Progenitor cell of endocrine pancreas (in vitro differentiated cells): ENCODE data around the gene USH1G. TPM values are rescaled to one million over a fixed set of nuclear protein-coding genes. Genes with fewer than 3 reads are reported as not detected.
A peak's percentile ranks its signal among the peaks of the same experiment; 100 is the strongest.

Source experiments
- DNase-seq: peaks from one replicate; pipeline ENCODE4 v3.0.0; 2021; ENCODE audit warnings: low spot score; ENCODE audit not compliant: unreplicated experiment
- H3K27ac Mint-ChIP-seq: 2 replicates; pipeline ENCODE4 v1.8.0; 2021; ENCODE audit warnings: mild to moderate bottlenecking, moderate library complexity, mixed read lengths
- H3K27me3 Mint-ChIP-seq: 2 replicates; pipeline ENCODE4 v1.8.0; 2021; ENCODE audit warnings: mixed read lengths
- H3K36me3 Mint-ChIP-seq: 2 replicates; pipeline ENCODE4 v1.8.0; 2022; ENCODE audit warnings: mixed read lengths; ENCODE audit not compliant: insufficient read depth
- H3K4me1 Mint-ChIP-seq: 2 replicates; pipeline ENCODE4 v1.8.0; 2021; ENCODE audit warnings: low read depth, mixed read lengths
- H3K4me3 Mint-ChIP-seq: 2 replicates; pipeline ENCODE4 v1.8.0; 2021; ENCODE audit warnings: low read depth, mild to moderate bottlenecking, moderate library complexity, mixed read lengths
- H3K9me3 Mint-ChIP-seq: 2 replicates; pipeline ENCODE4 v1.8.0; 2021; ENCODE audit warnings: low read depth, mixed read lengths
- total RNA-seq: library from RNA; stranded (reverse); gene quantifications from 2 replicates; pipeline ENCODE4 v1.2.1, GENCODE V29; 2021
- TF ChIP-seq, protein P1 (sequence below): fragments of 200-600 bp; sonication (generic); IDR thresholded peaks from one replicate; pipeline ENCODE4 v1.5.0; 2021; ENCODE audit warnings: antibody characterized with exemption, mild to moderate bottlenecking; ENCODE audit not compliant: unreplicated experiment

USH1G gene
- total RNA-seq, 1 donor from 2014 or later: 0.19 TPM

DNA sequence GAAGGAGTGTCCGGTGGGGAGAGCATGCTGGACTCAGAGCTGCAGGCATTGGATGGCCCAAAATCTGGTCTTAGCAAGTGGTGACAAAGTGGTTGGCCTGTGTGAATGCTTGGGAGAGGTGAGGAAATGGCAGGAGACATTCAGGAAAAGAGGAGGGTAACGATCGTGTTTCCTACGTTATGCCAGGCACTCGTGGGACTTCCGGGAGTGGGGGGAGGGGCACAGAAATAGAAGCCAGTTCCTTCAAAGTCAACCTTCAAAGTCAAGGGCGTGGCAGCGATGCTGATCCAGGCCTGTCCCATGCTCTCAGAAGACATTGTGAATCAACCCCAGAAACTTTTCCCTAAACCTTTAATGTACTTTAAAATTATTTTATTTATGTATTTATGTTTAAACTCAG lies 16.5 kb upstream of the USH1G start:
- no peak for DNase-seq
- no peaks in the 10 kb centered on the region for H3K36me3 Mint-ChIP-seq
- no peak overlapping the region for H3K4me3 Mint-ChIP-seq
- H3K27me3 Mint-ChIP-seq: peaks cover 69% of the 10 kb centered on the region
- no peaks in the 10 kb centered on the region for H3K4me1 Mint-ChIP-seq
- no peak overlapping the region for H3K27ac Mint-ChIP-seq
- TF ChIP-seq, protein P1, sequence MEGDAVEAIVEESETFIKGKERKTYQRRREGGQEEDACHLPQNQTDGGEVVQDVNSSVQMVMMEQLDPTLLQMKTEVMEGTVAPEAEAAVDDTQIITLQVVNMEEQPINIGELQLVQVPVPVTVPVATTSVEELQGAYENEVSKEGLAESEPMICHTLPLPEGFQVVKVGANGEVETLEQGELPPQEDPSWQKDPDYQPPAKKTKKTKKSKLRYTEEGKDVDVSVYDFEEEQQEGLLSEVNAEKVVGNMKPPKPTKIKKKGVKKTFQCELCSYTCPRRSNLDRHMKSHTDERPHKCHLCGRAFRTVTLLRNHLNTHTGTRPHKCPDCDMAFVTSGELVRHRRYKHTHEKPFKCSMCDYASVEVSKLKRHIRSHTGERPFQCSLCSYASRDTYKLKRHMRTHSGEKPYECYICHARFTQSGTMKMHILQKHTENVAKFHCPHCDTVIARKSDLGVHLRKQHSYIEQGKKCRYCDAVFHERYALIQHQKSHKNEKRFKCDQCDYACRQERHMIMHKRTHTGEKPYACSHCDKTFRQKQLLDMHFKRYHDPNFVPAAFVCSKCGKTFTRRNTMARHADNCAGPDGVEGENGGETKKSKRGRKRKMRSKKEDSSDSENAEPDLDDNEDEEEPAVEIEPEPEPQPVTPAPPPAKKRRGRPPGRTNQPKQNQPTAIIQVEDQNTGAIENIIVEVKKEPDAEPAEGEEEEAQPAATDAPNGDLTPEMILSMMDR: no peak
- H3K9me3 Mint-ChIP-seq: no peaks in the 10 kb centered on the region

DNA sequence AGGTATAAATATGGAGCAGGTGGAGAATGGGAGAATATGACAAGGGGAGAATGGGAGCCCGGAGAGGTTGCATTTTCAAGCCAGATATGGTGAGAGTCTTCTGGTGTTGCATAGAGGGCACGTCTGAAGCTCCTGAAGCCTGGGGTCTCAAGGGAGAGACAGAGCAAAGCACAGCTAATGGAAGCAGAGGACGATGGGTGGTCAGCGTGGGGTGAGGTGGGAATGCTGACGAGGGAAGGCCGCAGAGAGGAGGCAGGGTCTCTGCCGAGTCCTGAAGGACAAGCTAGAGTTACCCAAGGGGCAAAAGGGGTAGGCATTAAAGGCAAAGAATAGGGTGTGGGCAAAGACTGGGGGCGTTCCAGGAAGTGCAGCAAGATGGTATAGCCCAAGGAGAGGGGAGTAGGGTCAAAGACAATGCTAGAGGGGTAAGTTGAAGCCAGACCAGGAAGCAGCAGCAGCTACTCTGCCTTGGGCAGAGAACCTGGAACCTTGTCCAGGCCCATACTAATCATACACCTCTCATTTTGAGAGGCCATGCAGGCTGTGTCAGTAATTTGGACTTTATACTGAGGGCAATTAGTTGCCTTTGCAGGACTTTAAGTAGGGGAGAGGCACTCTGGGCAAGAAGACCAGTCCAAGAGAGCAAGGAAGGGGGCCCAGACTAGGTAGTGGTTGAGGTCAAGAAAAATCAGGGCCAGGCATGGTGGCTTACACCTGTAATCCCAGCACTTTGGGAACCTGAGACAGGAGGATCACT lies 15.3 kb upstream of the USH1G start:
- no peaks in the 10 kb centered on the region for H3K4me1 Mint-ChIP-seq
- H3K36me3 Mint-ChIP-seq: no peaks in the 10 kb centered on the region
- H3K4me3 Mint-ChIP-seq: no peak overlapping the region
- DNase-seq: no peak
- TF ChIP-seq, protein P1: no peak
- peaks cover 64% of the 10 kb centered on the region for H3K27me3 Mint-ChIP-seq
- H3K9me3 Mint-ChIP-seq: no peaks in the 10 kb centered on the region
- H3K27ac Mint-ChIP-seq: no peak overlapping the region

DNA sequence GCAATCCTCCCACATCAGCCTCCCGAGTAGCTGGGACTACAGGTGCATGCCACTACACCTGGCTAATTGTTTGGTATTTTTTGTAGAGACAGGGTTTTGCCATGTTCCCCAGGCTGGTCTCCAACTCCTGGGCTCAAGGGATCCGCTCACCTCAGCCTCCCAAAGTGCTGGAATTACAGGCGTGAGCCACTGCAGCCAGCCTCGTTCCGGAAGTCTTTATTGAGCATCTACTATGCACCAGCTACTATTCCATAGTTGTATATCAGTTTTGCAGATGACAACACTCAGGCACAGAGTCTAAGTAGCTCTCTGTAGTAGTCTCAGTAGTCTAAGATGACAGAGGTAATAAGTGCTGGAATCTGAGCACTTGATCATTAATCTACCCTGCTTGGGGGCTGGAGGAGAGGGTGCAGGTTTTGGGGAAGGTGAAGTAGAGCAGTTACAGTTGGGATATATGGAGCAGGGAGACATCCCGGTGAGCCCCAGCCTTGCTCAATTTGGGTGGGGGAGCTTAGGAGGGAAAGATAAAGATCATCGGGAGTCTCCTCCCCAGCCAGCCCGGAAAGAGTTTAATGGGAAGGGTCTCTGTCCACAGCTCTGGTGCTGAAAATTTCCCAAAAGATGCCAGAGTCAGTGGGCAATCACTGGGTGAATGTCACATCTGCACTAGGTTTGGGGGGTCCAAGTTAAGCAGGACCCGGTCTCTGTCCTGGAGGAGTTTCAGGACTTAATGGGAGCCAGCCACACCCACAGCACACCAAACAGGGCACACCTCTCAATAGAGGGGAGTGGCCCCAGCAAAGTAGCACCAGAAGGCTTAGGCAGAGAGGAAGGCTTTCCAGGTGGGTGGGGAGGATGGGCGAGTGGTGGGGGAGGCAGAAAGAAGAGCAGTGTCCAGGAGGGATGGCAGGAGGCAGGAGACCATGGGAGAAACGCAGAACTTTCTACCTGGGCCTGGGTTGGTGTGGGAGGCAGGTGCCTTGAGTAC lies 14.3 kb upstream of the USH1G start:
- Mint-ChIP-seq H3K27ac (peak overlapping the region; percentile 69), H3K27me3 (peaks cover 68% of the 10 kb centered on the region), H3K4me1 (no peaks in the 10 kb centered on the region), H3K9me3 (no peaks in the 10 kb centered on the region), H3K4me3 (no peak overlapping the region), H3K36me3 (no peaks in the 10 kb centered on the region)
- no peak for DNase-seq
- TF ChIP-seq, protein P1: no peak

DNA sequence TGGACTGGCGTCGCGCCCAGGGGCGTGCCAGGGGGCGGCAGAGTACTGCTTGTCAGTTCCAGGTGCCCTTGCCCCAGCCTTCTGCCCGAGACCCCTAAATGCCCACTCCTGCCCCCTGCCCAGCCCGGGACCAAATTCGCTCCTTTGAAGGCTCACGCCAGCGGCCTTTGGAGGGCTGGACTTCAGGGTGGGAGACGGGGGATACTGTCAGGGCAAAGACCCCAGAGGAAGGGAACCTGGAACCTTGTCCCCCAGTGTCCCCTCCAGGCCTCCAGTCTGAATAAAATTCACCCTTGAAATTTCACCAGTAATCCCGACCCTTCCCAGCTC lies 13.4 kb upstream of the USH1G start:
- H3K27ac Mint-ChIP-seq: no peak overlapping the region
- no peak for DNase-seq
- TF ChIP-seq, protein P1: no peak

More for the DNA sequence above, 13.4 kb upstream of the USH1G start:
- no peaks in the 10 kb centered on the region for H3K4me1 Mint-ChIP-seq
- H3K4me3 Mint-ChIP-seq: no peak overlapping the region
- no peaks in the 10 kb centered on the region for H3K9me3 Mint-ChIP-seq
- H3K27me3 Mint-ChIP-seq: peaks cover 69% of the 10 kb centered on the region
- no peaks in the 10 kb centered on the region for H3K36me3 Mint-ChIP-seq
